Measurements from ENCODE around the gene IL17F.

DNA sequence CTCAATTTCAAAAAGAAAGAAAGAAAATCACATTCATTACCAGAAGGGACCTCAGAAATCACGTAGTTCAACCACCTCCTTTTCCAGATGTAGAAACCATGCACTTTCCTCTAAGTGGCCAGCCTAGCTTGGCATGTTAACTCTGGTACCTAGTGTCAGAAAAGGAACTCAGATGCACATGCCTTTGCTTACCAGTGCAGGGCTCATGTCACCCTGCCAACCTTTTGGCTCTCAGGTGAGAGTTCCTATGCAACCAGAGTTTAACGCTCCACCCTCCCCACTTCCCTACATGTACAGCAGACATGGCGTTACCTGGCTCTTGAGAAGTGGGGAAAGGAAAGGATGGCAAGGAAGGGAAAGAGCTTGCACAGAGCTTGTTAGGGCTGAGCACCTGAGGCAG lies 16.3 kb upstream of the IL17F start:
- TF ChIP-seq CTCF (conservative IDR thresholded peaks at IDR 0.05) (no peak), EZH2 (IDR thresholded peaks at IDR 0.05; ENCODE audit: low read depth) (no peak)

All from PC-9 (cell line).